ENCODE results near the gene DOC2B. TPM values are rescaled to one million over a fixed set of nuclear protein-coding genes. Genes with fewer than 3 reads are reported as not detected.

Gene DOC2B
- total and polyA plus RNA-seq, 2 of the 8 experiments (the other 6 are each of a cell fraction or from before 2014, with no cell fraction given), result 1.3 to 3.3 TPM

DNA sequence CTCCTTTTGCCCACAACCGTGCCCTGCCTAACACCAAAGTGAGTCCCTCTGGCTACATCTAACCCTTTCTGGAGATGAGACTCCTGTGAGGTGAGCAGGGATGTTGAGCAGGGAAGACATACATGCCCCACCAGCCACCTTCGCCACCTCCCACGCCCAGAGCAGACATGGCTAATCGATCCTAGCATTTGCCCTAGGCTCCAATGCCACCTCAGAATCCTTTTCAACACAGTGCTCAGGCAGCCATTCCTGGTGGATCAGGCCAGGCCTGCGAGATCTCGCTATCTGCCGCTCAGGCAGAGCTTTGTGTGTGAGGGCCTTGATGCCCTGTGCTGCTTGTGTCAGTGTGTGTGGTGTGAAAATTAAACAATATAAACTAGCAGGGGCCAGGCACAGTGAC is 23.1 kb downstream of the DOC2B start:
- no peak overlapping the region for H2AK5ac ChIP-seq (ENCODE audit: low read depth, low read length)
- no peak overlapping the region for H3K14ac ChIP-seq (ENCODE audit: insufficient read length)
- H3K4me1 ChIP-seq (replicated peaks in 1 of 4; ENCODE audit: control insufficient read depth in 3 of 4, insufficient read depth in 4 of 4, low read length in 3 of 4), result no peaks in the 10 kb centered on the region
- no peak overlapping the region for H3K4me3 ChIP-seq (ENCODE audit: extremely low read depth in 1 of 4, insufficient read depth in 2 of 4, low read depth in 3 of 4, low read length in 4 of 4)
- no peak overlapping the region for H2BK15ac ChIP-seq (ENCODE audit: low read length)
- no peak overlapping the region for H2BK20ac ChIP-seq (ENCODE audit: low read length)
- no peak overlapping the region for H2AFZ ChIP-seq (ENCODE audit: low read length)
- no peaks in the 10 kb centered on the region for H3K36me3 ChIP-seq (ENCODE audit: control insufficient read depth in 2 of 4, insufficient read depth in 4 of 4, low read length in 3 of 4)
- H3K4me2 ChIP-seq (ENCODE audit: insufficient read depth in 1 of 2, low read depth in 2 of 2, low read length in 2 of 2), result no peak overlapping the region
- no peak overlapping the region for H2BK5ac ChIP-seq (ENCODE audit: low read depth, low read length)
- no peaks in the 10 kb centered on the region for H3K27me3 ChIP-seq (replicated peaks in 1 of 4; ENCODE audit: control insufficient read depth in 3 of 4, extremely low read depth in 1 of 4, insufficient read depth in 3 of 4, low read length in 3 of 4)
- H3K79me2 ChIP-seq (ENCODE audit: control insufficient read depth in 1 of 2, insufficient read depth in 2 of 2, low read length in 2 of 2), result no peaks in the 10 kb centered on the region
- FAIRE-seq (no peak), DNase-seq (ENCODE audit: low read depth in 1 of 2, low spot score in 2 of 2) (no peak)
- ChIA-PET CTCF (ENCODE audit: partially characterized antibody) (interaction anchor here (2.1 kb wide), 1 partner anchor 9 kb away, joined by 5 read pairs; no protein-coding TSS in a partner anchor), POLR2A (ENCODE audit: partially characterized antibody) (interaction anchor here (0.7 kb wide), 1 partner anchor 1918 kb away, joined by 3 read pairs; no protein-coding TSS in a partner anchor)
- H3K23ac ChIP-seq (ENCODE audit: insufficient read length), result no peak overlapping the region
- H3K9me3 ChIP-seq (ENCODE audit: insufficient read depth in 2 of 2, low read depth in 1 of 2, low read length in 1 of 2), result no peaks in the 10 kb centered on the region
- 97% methylated on average over 7 of the region's 7 CpGs; no CpG with 5 or more reads in 1 of the 2 experiments for WGBS, 2 experiments (ENCODE audit: extremely low coverage in 1 of 2, insufficient coverage in 1 of 2, insufficient read length in 1 of 2, insufficient replicate concordance in 2 of 2, low coverage in 1 of 2, low lambda C conversion rate in 2 of 2, missing lambda C conversion rate in 1 of 2)
- H4K20me1 ChIP-seq (replicated peaks in 1 of 2; ENCODE audit: control insufficient read depth in 1 of 2, insufficient read depth in 2 of 2, low read length in 2 of 2), result peaks cover 0 to 2% of the 10 kb centered on the region in 2 experiments
- H2BK12ac ChIP-seq (ENCODE audit: low read depth, low read length), result peak overlapping the region; percentile 17; the same call in 1 of the 2 replicates
- no peak overlapping the region for H4K91ac ChIP-seq (replicated peaks; ENCODE audit: insufficient read length, low read length)
- no peak overlapping the region for H3K56ac ChIP-seq (replicated peaks; ENCODE audit: insufficient read length, low read depth, low read length)
- H3K9ac ChIP-seq (replicated peaks in 1 of 4; ENCODE audit: extremely low read depth in 1 of 4, low read depth in 3 of 4, low read length in 3 of 4), result no peak overlapping the region
- no peak for TF ChIP-seq KDM4A (IDR thresholded peaks at IDR 0.05; ENCODE audit: low read depth, low read length, severe bottlenecking)
- TF ChIP-seq, protein P1, sequence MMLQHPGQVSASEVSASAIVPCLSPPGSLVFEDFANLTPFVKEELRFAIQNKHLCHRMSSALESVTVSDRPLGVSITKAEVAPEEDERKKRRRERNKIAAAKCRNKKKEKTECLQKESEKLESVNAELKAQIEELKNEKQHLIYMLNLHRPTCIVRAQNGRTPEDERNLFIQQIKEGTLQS (IDR thresholded peaks at IDR 0.05; ENCODE audit: insufficient read depth, low read depth, low read length), result no peak
- TF ChIP-seq BACH1 (IDR thresholded peaks at IDR 0.05; ENCODE audit: low read length), result no peak
- no peaks in the 10 kb centered on the region for H3K79me1 ChIP-seq (ENCODE audit: low read depth, low read length)
- no peak overlapping the region for H3K27ac ChIP-seq (ENCODE audit: low read depth, low read length)
- peak overlapping the region; percentile 33 for H2BK120ac ChIP-seq (replicated peaks; ENCODE audit: low read depth, low read length)
- H3K4ac ChIP-seq (replicated peaks; ENCODE audit: insufficient read length, low read depth, low read length), result no peak overlapping the region
- H3K18ac ChIP-seq (ENCODE audit: extremely low read depth, low read length), result no peak overlapping the region
- no peaks in the 10 kb centered on the region for H3K23me2 ChIP-seq (ENCODE audit: low read depth, low read length)
- H4K8ac ChIP-seq (ENCODE audit: extremely low read depth, insufficient read depth, low read length), result no peak overlapping the region
- no peak overlapping the region for H4K5ac ChIP-seq (ENCODE audit: insufficient read length, low read depth, low read length)

All from H1 (cell line).